ENCODE data around the gene MACROD2. TPM values are rescaled to one million over a fixed set of nuclear protein-coding genes. Genes with fewer than 3 reads are reported as not detected.
A peak's percentile ranks its signal among the peaks of the same experiment; 100 is the strongest.

The MACROD2 gene
- total RNA-seq, 2 donors from 2014 or later, result 8.3 to 21.8 TPM

GRCh38 chr20:15579688-15580087 lies 1584.4 kb downstream of the MACROD2 start:
- Histone ChIP-seq H3K9me3 (no peaks in the 10 kb centered on the region), H3K4me3 (no peak overlapping the region), H3K27me3 (no peaks in the 10 kb centered on the region), H3K36me3 (replicated peaks in 1 of 2; ENCODE audit: insufficient read depth in 1 of 2, low read depth in 2 of 2) (no peaks in the 10 kb centered on the region), H3K27ac (no peak overlapping the region), H3K4me1 (no peaks in the 10 kb centered on the region)
- ATAC-seq, result no peak
- intact Hi-C loops (cut with DNase I), result no loop called here
- no peak for DNase-seq
- TF ChIP-seq POLR2A (IDR thresholded peaks at IDR 0.05), result no peak
- TF ChIP-seq, protein P1, sequence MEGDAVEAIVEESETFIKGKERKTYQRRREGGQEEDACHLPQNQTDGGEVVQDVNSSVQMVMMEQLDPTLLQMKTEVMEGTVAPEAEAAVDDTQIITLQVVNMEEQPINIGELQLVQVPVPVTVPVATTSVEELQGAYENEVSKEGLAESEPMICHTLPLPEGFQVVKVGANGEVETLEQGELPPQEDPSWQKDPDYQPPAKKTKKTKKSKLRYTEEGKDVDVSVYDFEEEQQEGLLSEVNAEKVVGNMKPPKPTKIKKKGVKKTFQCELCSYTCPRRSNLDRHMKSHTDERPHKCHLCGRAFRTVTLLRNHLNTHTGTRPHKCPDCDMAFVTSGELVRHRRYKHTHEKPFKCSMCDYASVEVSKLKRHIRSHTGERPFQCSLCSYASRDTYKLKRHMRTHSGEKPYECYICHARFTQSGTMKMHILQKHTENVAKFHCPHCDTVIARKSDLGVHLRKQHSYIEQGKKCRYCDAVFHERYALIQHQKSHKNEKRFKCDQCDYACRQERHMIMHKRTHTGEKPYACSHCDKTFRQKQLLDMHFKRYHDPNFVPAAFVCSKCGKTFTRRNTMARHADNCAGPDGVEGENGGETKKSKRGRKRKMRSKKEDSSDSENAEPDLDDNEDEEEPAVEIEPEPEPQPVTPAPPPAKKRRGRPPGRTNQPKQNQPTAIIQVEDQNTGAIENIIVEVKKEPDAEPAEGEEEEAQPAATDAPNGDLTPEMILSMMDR (IDR thresholded peaks at IDR 0.05), result no peak
- WGBS, 2 donors, result 47 to 58% methylated on average over 2 of the region's 2 CpGs

- WGBS, 2 donors, result 62 to 67% methylated on average over 5 of the region's 5 CpGs
- intact Hi-C loops (cut with DNase I), result no loop called here
- H3K36me3 ChIP-seq (replicated peaks in 1 of 2; ENCODE audit: insufficient read depth in 1 of 2, low read depth in 2 of 2), result no peaks in the 10 kb centered on the region
- TF ChIP-seq, protein P1 (IDR thresholded peaks at IDR 0.05), result no peak
- TF ChIP-seq POLR2A (IDR thresholded peaks at IDR 0.05), result no peak
- no peak overlapping the region for H3K27ac ChIP-seq
- H3K27me3 ChIP-seq, result no peaks in the 10 kb centered on the region
- DNase-seq, result no peak
- H3K4me3 ChIP-seq, result no peak overlapping the region
- H3K4me1 ChIP-seq, result no peaks in the 10 kb centered on the region
- no peaks in the 10 kb centered on the region for H3K9me3 ChIP-seq
- no peak for ATAC-seq
Measured at GRCh38 chr20:15582146-15582760, 1586.9 kb downstream of the MACROD2 start.

DNA sequence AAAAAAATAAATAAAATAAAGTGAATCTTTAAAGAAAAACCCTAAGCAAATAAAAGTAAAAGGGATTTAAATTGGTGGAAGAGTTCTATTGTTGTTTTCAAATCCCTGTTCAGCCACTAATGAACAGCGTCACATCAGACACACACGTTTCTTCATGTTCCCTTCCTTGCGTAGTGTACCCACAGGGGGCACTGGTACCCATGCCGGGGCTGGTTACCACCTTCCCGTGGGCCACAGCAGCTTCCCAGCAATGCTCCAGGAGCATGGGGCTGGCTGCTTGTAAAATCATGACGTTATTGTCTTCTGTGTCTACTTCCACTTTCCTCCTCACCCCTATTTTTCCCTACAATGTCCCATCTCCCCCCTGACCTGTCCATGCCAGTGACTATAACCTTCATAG lies 1589.2 kb downstream of the MACROD2 start:
- TF ChIP-seq POLR2A (IDR thresholded peaks at IDR 0.05), result no peak
- TF ChIP-seq, protein P1 (IDR thresholded peaks at IDR 0.05), result no peak
- DNase-seq, result no peak
- H3K9me3 ChIP-seq, result no peaks in the 10 kb centered on the region
- 81 to 84% methylated on average over 6 of the region's 6 CpGs for WGBS, 2 donors
- no peaks in the 10 kb centered on the region for H3K27me3 ChIP-seq
- no peak for ATAC-seq
- no peak overlapping the region for H3K4me3 ChIP-seq
- no peak overlapping the region for H3K27ac ChIP-seq
- H3K4me1 ChIP-seq, result no peaks in the 10 kb centered on the region
- no peaks in the 10 kb centered on the region for H3K36me3 ChIP-seq (replicated peaks in 1 of 2; ENCODE audit: insufficient read depth in 1 of 2, low read depth in 2 of 2)
- intact Hi-C loops (cut with DNase I), result no loop called here

DNA sequence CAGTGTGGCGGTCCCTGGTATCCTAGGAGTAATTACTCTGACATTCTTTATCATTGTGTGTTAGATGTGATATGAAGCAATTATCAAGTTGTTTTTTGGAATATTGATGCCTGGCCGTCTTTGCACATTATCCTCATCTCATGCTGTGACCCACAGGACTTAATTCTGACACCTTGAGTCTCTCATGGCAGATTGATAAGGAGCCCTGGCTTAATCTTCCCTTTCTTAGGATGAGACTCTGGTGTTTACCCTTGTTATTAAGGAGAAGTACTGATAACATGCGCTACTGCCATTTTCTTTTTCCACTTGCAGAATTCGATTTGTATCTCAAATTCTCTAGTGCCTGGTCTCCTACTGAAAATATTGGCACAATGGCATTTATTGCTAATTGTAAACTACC lies 1597.8 kb downstream of the MACROD2 start:
- Histone ChIP-seq H3K27ac (no peak overlapping the region), H3K4me3 (no peak overlapping the region), H3K4me1 (no peaks in the 10 kb centered on the region), H3K36me3 (replicated peaks in 1 of 2; ENCODE audit: insufficient read depth in 1 of 2, low read depth in 2 of 2) (no peaks in the 10 kb centered on the region), H3K27me3 (no peaks in the 10 kb centered on the region), H3K9me3 (no peaks in the 10 kb centered on the region)
- intact Hi-C loops (cut with DNase I), result no loop called here
- DNase-seq (no peak), ATAC-seq (no peak)
- TF ChIP-seq, protein P1 (IDR thresholded peaks at IDR 0.05), result no peak
- TF ChIP-seq POLR2A (IDR thresholded peaks at IDR 0.05), result no peak
- WGBS, 2 donors, result 85 to 91% methylated on average over 4 of the region's 4 CpGs

DNA sequence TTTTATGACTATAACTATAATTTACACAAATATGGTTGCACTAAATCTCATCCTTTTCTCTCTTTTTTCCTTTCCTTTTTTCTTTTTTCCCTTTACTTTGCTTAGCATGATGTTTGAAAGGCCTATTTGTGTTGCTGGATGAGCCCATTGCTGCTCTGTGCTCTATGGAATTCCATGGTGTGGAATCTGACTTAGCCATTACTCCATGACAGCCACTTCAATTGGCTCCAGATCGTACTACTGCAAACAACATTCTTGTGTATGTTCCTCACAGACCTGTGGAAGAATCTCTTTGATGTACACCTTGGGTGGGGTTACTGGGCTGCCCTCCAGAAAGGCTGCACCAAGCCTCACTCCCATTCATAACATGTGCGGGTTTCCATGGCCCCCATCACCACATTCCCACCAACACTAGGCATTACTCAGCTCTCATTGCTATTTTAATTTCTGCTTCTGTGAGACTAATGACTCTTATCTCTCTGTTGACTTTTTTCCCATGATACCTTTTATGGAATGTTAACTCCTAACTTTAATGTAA lies 1598.9 kb downstream of the MACROD2 start:
- Histone ChIP-seq H3K36me3 (replicated peaks in 1 of 2; ENCODE audit: insufficient read depth in 1 of 2, low read depth in 2 of 2) (no peaks in the 10 kb centered on the region), H3K4me1 (no peaks in the 10 kb centered on the region), H3K27me3 (no peaks in the 10 kb centered on the region), H3K27ac (peak overlapping the region in 1 of 4 donors; percentile 18), H3K9me3 (no peaks in the 10 kb centered on the region), H3K4me3 (no peak overlapping the region)
- intact Hi-C loops (cut with DNase I), result no loop called here
- ATAC-seq (peak; percentile 74), DNase-seq (peak in 3 of 4 donors; percentile 29 to 51 (median 38))
- TF ChIP-seq, protein P1 (IDR thresholded peaks at IDR 0.05), result no peak
- TF ChIP-seq POLR2A (IDR thresholded peaks at IDR 0.05), result no peak
- 30 to 46% methylated on average over 2 of the region's 2 CpGs for WGBS, 2 donors

All from body of pancreas (tissue), 4 donors.